Stimulated activated naive B cell treated with anti-CD40 and anti-IgM and Interleukin-4, amounts not matched to agents 10 μg/mL and 1 μg/mL and 100 μg/mL, for 72 hours (primary cell): ENCODE measurements around the gene EIF4EBP2.

Experiments
- ATAC-seq, 2 donors: fragments of 150-1000 bp; cut with Tn5 transposase; replicated peaks; 2 replicates each; pipeline ENCODE4 v1.10.0; 2021; ENCODE audit warnings: moderate library complexity in 1 of 2
- DNase-seq: peaks from one replicate; pipeline ENCODE4 v3.0.0; 2021
- H3K27ac Mint-ChIP-seq: one replicate; pipeline ENCODE4 v1.8.0; 2022; ENCODE audit warnings: mild to moderate bottlenecking, mixed read lengths
- H3K27me3 Mint-ChIP-seq, 2 donors: one replicate each; pipeline ENCODE4 v1.8.0; 2022; ENCODE audit warnings: mixed read lengths in 2 of 2
- H3K36me3 Mint-ChIP-seq, 2 donors: one replicate each; pipeline ENCODE4 v1.8.0; 2022; ENCODE audit warnings: mixed read lengths in 2 of 2, mild to moderate bottlenecking in 1 of 2
- H3K4me1 Mint-ChIP-seq, 2 donors: one replicate each; pipeline ENCODE4 v1.8.0; 2022; ENCODE audit warnings: mixed read lengths in 2 of 2, mild to moderate bottlenecking in 1 of 2
- H3K4me3 Mint-ChIP-seq, 2 donors: one replicate each; pipeline ENCODE4 v1.8.0; 2022; ENCODE audit warnings: mild to moderate bottlenecking in 2 of 2, mixed read lengths in 2 of 2, moderate library complexity in 1 of 2
- H3K9me3 Mint-ChIP-seq, 2 donors: one replicate each; pipeline ENCODE4 v1.8.0; 2022; ENCODE audit warnings: mixed read lengths in 2 of 2, mild to moderate bottlenecking in 1 of 2

EIF4EBP2 gene

DNA sequence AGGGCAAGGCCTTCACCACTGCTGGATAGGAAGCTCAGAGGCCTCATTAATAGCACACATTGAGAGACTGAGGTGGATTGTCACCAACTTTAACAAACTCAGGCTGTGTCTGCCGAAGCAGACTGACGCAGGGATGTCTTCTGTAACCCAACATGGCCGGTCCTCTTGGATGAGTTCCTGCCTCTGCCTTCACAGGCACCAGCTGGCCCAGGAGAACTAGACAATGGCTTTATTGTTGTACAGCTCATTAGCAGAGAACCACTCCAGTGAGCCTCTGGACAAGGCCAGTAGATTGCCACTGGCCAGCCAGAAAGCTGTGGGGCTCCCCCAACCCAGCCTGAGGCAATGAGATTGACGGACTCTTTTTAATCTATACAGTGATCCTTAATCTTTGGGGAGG is 28.2 kb downstream of the EIF4EBP2 start:
- Mint-ChIP-seq H3K27ac (no peak overlapping the region), H3K36me3 (peaks cover 6 to 7% of the 10 kb centered on the region in 2 donors), H3K27me3 (no peaks in the 10 kb centered on the region), H3K4me3 (no peak overlapping the region), H3K4me1 (peaks cover 6 to 10% of the 10 kb centered on the region in 2 donors), H3K9me3 (no peaks in the 10 kb centered on the region)
- no peak for ATAC-seq
- no peak for DNase-seq

GRCh38 chr10:70432561-70433263 is 28.8 kb downstream of the EIF4EBP2 start:
- Mint-ChIP-seq H3K4me3 (no peak overlapping the region), H3K4me1 (peaks cover 6 to 10% of the 10 kb centered on the region in 2 donors), H3K27ac (no peak overlapping the region)

DNA sequence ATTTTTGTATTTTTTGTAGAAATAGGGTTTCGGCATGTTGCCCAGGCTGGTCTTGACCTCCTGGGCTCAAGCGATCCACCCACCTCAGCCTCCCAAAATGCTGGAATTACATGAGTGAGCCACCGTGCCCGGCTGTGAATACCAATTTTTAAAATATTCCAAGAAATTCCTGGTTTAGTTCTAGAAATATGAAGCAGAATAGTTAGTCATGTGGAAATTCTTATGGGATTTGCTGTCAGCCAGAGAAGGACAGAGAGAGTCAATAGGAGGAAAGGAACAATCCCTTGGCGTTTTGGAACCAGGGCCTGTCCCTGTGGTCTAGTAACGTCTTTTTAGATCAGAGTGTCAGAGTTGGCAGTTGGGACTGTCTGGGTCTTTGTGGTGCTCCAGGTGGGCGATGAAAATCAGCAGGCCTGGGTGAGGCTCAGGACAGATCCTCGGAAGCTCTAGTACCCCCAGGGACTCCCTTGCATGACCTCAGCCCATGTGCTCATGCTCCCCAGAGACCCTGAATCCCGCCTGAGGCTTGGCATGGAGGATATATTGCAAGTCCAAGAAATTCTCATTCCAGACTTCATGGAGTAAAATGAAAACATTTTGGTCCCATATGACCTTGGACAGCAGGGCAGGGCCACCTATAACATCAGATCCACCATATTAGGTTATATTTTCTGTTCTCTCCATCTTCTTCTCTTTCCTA is 29.8 kb downstream of the EIF4EBP2 start:
- DNase-seq, result no peak
- H3K9me3 Mint-ChIP-seq, result no peaks in the 10 kb centered on the region
- H3K36me3 Mint-ChIP-seq, result peaks cover 0 to 3% of the 10 kb centered on the region in 2 donors
- H3K27ac Mint-ChIP-seq, result no peak overlapping the region
- ATAC-seq, result no peak
- no peak overlapping the region for H3K4me3 Mint-ChIP-seq
- H3K27me3 Mint-ChIP-seq, result peaks cover 0 to 3% of the 10 kb centered on the region in 2 donors
- H3K4me1 Mint-ChIP-seq, result peaks cover 6 to 10% of the 10 kb centered on the region in 2 donors

More at GRCh38 chr10:70432561-70433263, 28.8 kb downstream of the EIF4EBP2 start:
- H3K9me3 Mint-ChIP-seq, result no peaks in the 10 kb centered on the region
- peaks cover 5 to 7% of the 10 kb centered on the region in 2 donors for H3K36me3 Mint-ChIP-seq
- DNase-seq (no peak), ATAC-seq (no peak)
- no peaks in the 10 kb centered on the region for H3K27me3 Mint-ChIP-seq

DNA sequence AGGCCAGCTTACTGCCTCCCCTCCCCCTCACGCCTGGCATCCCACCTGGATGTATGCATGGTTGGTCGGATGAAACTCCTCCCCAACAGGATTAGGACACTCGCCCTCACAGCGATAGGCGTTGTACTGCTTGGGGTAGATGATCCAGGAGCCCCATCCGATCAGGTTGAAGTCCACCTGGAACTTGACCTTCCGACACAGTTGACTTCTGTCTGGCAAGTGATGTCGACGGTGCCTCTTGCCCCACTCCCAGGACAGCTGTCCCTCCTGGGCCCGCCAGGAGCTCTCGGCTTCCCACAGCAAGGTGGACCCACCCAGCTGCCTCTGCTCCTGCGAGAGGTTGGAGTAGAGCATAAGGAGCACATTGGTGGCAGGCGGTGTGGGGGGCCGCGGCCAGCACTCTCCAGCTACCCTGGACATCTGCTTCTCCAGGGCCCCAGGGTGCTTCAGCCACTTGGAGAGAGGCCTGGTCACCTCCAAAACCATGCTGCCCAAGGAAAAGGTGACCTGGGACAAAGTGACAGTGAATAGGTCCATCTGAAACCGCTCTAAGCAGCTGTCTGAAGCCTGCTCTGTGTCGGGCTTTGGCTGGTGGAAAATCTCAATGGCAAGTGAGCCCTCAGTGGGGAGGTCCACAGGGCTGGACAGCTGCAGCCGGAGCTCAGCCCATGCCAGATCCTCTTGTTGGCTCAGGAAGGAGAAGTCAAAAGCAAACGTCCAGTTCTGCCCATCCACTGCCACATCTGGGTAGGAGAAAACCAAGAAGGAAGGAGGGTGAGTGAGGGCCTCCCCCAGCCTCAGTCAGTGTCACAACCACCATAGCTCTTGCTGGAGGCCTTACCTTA is 31.5 kb downstream of the EIF4EBP2 start:
- H3K36me3 Mint-ChIP-seq, result peaks cover 0 to 3% of the 10 kb centered on the region in 2 donors
- H3K4me1 Mint-ChIP-seq, result peaks cover 6 to 10% of the 10 kb centered on the region in 2 donors
- H3K27me3 Mint-ChIP-seq, result peaks cover 12 to 19% of the 10 kb centered on the region in 2 donors
- ATAC-seq, result no peak
- no peaks in the 10 kb centered on the region for H3K9me3 Mint-ChIP-seq
- DNase-seq, result no peak
- no peak overlapping the region for H3K4me3 Mint-ChIP-seq
- H3K27ac Mint-ChIP-seq, result no peak overlapping the region

- Mint-ChIP-seq H3K36me3 (peaks cover 0 to 3% of the 10 kb centered on the region in 2 donors), H3K27ac (no peak overlapping the region), H3K4me1 (peaks cover 12 to 26% of the 10 kb centered on the region in 2 donors), H3K4me3 (no peak overlapping the region), H3K9me3 (no peaks in the 10 kb centered on the region), H3K27me3 (peaks cover 27 to 42% of the 10 kb centered on the region in 2 donors)
- ATAC-seq (no peak), DNase-seq (no peak)
These were observed 33.8 kb downstream of the EIF4EBP2 start for GRCh38 chr10:70437721-70438120.

- H3K27me3 Mint-ChIP-seq, result peaks cover 36 to 52% of the 10 kb centered on the region in 2 donors
- ATAC-seq (peak; percentile 42 to 57), DNase-seq (no peak)
- peak overlapping the region; percentile 71 to 75 for H3K4me3 Mint-ChIP-seq
- H3K36me3 Mint-ChIP-seq, result peaks cover 0 to 1% of the 10 kb centered on the region in 2 donors
- H3K27ac Mint-ChIP-seq, result peak overlapping the region; percentile 51
- peaks cover 9 to 21% of the 10 kb centered on the region in 2 donors for H3K4me1 Mint-ChIP-seq
- no peaks in the 10 kb centered on the region for H3K9me3 Mint-ChIP-seq
These were observed 36.6 kb downstream of the EIF4EBP2 start for GRCh38 chr10:70440296-70441160.

DNA sequence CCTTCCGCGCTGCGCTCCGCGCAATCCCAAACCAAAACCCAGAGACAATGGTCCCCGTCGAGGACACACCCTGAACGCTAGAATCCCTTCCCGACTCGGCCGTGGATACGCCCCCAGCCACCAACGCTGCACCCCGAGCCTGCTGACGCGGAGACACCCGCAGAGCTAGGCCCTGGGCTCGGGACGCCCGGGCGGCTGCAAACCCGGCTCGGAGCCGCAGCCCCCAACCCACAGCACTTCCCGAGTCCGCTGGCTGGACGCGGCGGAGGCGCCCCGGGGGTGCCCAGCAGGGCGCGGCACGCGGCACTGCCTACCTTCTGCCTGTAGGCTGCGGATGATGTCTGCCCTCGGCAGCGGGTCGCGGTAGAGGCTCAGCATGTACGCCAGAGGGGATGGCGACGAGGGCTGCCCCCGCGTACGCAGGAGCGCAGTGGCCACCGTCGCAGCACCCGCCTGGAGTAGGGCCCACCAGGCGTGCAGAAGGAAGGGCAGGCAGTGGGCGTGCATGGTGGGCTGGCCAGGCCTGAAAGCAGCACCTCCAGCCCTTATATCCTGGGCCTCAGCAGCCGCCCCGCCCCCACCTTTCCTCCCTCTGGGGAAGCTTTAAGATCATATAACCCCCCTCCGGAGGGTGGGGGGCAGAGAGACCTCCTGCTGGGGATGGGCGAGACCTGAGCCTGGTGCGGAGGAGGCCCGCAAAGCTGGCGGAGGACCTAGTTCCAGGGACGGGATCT is 37.4 kb downstream of the EIF4EBP2 start, which contains the start of gene NODAL:
Gene NODAL (minus strand): TSS at position 521 of the 734 bp plus-strand sequence. CDS start 14 bp downstream, at position 507.
- H3K9me3 Mint-ChIP-seq, result no peaks in the 10 kb centered on the region

GRCh38 chr10:70441895-70442309 is 38.0 kb downstream of the EIF4EBP2 start:
- no peak overlapping the region for H3K27ac Mint-ChIP-seq
- H3K9me3 Mint-ChIP-seq, result no peaks in the 10 kb centered on the region
- ATAC-seq (no peak), DNase-seq (no peak)
- H3K4me3 Mint-ChIP-seq, result peak overlapping the region in 1 of 2 donors; percentile 14
- H3K4me1 Mint-ChIP-seq, result peaks cover 9 to 21% of the 10 kb centered on the region in 2 donors
- H3K36me3 Mint-ChIP-seq, result no peaks in the 10 kb centered on the region
- H3K27me3 Mint-ChIP-seq, result peaks cover 36 to 52% of the 10 kb centered on the region in 2 donors

More for the DNA sequence above, 37.4 kb downstream of the EIF4EBP2 start, which contains the start of gene NODAL:
- peak within 1 kb of the TSS; percentile 51 for H3K27ac Mint-ChIP-seq
- H3K4me3 Mint-ChIP-seq, result peak within 1 kb of the TSS; percentile 71 to 75
- peaks cover 36 to 52% of the 10 kb centered on the region in 2 donors for H3K27me3 Mint-ChIP-seq
- ATAC-seq (peak; percentile 39 to 50), DNase-seq (no peak)
- no peaks in the 10 kb centered on the region for H3K36me3 Mint-ChIP-seq
- H3K4me1 Mint-ChIP-seq, result peaks cover 9 to 21% of the 10 kb centered on the region in 2 donors

GRCh38 chr10:70442332-70442988 is 38.5 kb downstream of the EIF4EBP2 start:
- Mint-ChIP-seq H3K9me3 (no peaks in the 10 kb centered on the region), H3K27ac (no peak overlapping the region), H3K4me3 (no peak overlapping the region), H3K4me1 (peaks cover 9 to 21% of the 10 kb centered on the region in 2 donors), H3K36me3 (no peaks in the 10 kb centered on the region), H3K27me3 (peaks cover 36 to 52% of the 10 kb centered on the region in 2 donors)
- ATAC-seq (no peak), DNase-seq (no peak)

DNA sequence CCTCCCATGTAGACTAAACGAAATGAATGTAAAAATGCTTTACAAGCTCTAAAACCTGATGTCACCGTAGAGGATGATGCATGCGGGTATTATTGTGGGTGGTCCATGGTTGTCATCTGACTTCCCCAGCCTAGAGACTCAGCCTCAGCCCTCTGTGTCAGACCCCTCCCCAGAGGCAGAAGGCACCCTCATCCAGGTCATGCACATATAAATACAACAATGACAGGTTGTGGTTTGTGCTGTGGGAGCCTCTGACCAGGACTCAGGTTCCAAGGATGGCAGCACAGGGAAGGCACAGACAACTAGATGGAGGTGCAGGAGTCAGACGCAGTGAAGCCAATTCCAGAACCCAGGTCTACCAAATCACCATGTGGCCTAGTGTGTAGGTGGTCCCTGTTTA is 40.8 kb downstream of the EIF4EBP2 start:
- Mint-ChIP-seq H3K4me1 (peaks cover 9 to 21% of the 10 kb centered on the region in 2 donors), H3K27me3 (peaks cover 30 to 39% of the 10 kb centered on the region in 2 donors), H3K36me3 (no peaks in the 10 kb centered on the region), H3K27ac (no peak overlapping the region), H3K4me3 (no peak overlapping the region), H3K9me3 (no peaks in the 10 kb centered on the region)
- ATAC-seq, result no peak
- DNase-seq, result no peak

- peaks cover 4 to 16% of the 10 kb centered on the region in 2 donors for H3K4me1 Mint-ChIP-seq
These were observed 42.0 kb downstream of the EIF4EBP2 start for GRCh38 chr10:70445718-70446657.

More at GRCh38 chr10:70445718-70446657, 42.0 kb downstream of the EIF4EBP2 start:
- ATAC-seq (no peak), DNase-seq (no peak)
- Mint-ChIP-seq H3K9me3 (no peaks in the 10 kb centered on the region), H3K27me3 (peaks cover 25 to 36% of the 10 kb centered on the region in 2 donors), H3K4me3 (no peak overlapping the region), H3K27ac (no peak overlapping the region), H3K36me3 (no peaks in the 10 kb centered on the region)
